ELR (cell line): ENCODE results near the gene STK4.
"Not testable (repeated sequence)": the region's sequence is repeated elsewhere in the genome, so short reads cannot be mapped to it uniquely, and the experiment has no call there.

Source experiments
- DNase-seq: peaks from one replicate; pipeline ENCODE4 v3.0.0-alpha.2; 2015; ENCODE audit warnings: low read depth

The STK4 gene

DNA sequence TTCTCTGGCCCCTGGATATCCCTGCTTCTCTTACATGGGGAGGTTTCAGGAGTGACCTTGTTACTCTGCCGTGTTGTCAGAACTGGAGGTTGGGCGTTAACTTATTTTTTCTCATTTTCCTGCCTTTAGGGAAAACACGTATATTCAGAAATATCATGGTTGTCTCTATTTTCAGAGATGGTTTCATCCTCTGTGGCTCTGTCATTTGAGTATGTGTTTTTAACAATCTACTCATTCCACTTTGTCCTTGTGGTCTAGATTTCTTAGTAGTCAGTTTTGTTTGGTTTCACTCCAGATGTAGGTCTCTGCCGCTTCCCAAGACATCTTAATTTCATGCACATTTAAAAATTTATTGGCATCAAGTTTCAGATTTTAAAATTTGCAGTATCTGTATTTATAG is 88.7 kb downstream of the STK4 start:
- no peak for DNase-seq

DNA sequence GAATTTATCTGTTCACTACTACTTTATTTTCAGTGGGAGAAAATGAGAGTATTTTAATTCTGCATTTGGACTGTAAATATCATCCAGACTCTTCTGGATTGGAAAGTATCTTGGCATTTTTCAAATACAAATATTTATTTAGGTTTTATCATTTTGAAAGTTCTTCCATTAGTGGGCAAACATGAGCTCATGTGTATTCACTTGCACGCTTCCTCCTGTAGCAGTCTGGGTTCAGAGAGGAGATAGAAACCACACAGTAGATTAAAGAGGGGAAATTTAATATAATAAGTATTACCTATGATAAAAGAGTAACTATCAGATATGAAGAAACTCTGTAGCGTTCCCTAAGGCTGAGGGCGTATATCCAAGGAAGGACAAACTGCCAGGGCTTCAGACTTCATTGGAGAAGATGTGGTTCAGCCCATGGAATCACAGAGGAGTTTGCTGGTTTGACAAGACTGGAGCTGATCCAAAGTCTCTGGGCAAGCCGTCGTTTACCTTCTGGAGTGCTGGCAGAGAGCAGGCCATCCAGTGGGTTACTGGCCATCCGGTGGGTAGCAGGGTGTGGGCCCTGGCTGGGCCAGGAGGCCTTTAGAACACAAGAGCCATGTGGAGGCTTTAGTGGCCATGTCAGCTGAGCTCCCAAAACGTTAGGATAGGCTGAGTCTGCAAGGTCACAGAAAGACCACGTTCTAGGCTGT is 90.3 kb downstream of the STK4 start:
- no peak for DNase-seq

GRCh38 chr20:45058168-45058850 is 92.0 kb downstream of the STK4 start:
- DNase-seq: no peak

- peak; percentile 94 for DNase-seq
Measured at GRCh38 chr20:45059022-45059728, 92.9 kb downstream of the STK4 start.

DNA sequence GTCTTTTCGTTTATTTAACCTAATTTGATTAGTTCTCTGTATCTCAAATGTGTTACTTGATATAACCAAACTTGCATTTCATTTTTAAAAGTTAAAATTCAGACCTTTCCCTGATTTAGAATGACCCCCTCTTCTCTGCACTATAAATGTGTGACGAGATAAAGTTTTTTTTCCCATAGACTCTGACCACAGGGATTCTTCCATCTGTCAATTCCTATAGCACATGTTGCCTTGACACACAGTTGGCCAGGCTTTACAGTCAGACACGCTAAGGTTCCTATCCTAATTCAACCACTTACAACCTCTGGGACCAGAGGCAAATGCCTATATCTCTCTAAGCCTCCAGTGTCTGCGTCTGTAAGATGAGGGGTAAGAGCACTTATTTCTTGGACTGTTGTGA is 94.0 kb downstream of the STK4 start:
- no peak for DNase-seq

- peak; percentile 99 for DNase-seq
Measured at GRCh38 chr20:45061244-45061643, 94.9 kb downstream of the STK4 start.

DNA sequence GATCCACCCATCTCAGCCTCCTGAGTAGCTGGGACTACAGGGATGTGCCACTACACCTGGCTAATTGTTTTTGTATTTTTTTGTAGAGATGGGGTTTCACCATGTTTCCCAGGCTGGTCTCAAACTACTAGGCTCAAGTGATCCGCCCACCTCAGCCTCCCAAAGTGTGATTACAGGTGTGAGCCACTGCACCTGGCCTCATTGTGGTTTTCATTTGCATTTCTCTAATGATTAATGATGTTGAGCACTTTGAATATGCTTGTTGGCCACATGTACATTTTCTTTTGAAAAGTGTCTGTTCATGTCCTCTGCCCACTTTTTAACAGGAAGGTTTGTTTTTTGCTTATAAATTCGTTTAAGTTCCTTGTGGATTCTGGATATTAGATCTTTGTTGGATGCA is 96.8 kb downstream of the STK4 start:
- not testable (repeated sequence) for DNase-seq

- no peak for DNase-seq
Measured at GRCh38 chr20:45064812-45065211, 98.5 kb downstream of the STK4 start.

GRCh38 chr20:45066372-45066771 is 100.1 kb downstream of the STK4 start:
- no peak for DNase-seq

DNA sequence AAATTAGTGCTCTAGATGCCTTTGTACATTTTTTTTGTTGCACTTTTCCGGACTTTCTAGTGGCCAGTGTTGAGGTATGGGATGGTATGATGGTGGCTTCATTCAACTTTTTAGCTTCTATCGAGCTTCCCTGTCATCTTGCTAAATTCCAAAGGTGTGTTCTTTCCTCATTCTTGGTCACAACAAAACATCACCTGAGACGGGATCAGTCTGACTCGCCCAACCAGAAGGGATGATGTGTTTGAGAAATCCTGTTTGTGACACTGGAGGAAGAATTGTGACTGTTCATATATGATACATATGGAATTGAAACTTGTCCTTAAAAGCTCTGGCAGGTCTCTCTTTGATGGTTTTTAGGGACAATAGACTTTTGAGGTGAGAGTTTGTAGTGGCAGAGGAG is 100.8 kb downstream of the STK4 start:
- DNase-seq: no peak

DNA sequence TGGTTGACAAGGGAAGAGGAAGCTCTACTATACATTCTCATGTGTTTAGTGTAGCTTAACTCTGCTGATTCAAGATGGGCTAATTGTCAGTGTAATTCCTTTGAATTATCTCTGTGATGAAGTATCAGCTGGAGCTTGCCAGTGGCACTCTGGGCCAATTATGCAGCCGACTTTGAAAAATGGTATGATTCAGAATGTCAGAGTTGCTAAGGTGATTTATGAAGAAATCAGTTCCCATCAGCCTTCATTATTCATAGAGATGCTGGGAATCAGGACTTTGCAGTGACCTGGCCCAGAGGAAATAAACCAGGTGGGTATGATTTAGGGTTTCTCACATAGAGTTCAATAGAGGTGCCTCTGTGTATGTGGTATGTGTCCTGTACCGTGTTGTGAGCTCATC is 101.2 kb downstream of the STK4 start:
- peak; percentile 43 for DNase-seq

DNA sequence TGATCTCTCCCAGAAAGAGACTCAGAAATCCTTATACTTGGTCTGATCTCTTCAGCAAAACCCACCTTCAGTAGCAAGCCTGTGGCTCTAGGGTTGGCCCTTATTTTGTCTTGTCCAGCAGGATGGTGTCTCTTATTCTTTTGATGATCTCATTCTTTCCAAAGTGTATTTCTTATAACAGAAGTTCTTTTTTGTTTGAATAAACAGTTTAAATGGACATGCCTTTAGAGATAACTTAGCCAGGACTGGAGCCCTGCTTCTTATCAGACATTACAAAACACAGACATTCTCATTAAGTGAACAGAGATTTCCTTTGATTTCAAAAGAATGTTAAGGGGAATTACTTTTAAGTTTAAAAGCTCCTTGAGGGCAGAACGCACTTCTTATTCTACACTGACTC is 102.9 kb downstream of the STK4 start:
- DNase-seq: no peak

- DNase-seq: peak; percentile 47
Measured at GRCh38 chr20:45070932-45071632, 104.8 kb downstream of the STK4 start.

GRCh38 chr20:45072066-45072465 is 105.8 kb downstream of the STK4 start:
- DNase-seq: no peak

DNA sequence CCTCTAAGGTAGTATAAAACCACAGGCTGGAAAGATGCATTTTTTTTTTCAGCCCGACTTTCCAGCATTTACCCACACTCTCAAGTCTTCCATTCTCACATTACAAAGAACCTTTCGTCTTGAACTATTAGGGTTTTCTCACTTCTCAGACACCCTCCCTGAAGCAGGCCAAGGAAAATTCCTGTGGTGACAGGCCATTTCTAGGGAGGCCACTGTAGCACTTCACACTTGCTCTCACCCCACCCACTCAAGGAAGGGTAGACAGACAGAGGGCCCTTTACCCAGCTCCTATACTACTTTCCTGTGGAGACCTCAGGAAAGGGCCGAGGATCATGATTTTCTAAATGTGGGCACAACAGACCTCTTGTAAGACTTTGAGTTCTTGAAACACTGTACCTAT is 106.9 kb downstream of the STK4 start:
- no peak for DNase-seq

DNA sequence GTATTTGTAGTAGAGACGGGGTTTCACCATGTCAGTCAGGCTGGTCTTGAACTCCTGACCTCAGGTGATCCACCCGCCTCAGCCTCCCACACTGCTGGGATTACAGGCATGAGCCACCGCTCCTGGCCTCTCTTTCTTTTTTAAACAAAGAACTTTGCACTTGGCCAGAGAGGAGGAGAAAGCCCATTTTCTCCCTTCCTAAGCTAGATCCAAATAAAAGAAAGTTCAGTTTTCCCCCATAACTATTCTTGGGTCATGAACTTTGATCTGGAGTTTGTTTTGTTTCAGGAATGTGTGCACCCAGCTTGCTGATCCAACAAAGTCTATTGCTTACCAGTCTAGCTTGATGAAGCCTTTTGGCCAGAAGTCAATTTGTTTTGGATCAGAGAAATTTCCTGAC is 111.2 kb downstream of the STK4 start:
- no peak for DNase-seq

DNA sequence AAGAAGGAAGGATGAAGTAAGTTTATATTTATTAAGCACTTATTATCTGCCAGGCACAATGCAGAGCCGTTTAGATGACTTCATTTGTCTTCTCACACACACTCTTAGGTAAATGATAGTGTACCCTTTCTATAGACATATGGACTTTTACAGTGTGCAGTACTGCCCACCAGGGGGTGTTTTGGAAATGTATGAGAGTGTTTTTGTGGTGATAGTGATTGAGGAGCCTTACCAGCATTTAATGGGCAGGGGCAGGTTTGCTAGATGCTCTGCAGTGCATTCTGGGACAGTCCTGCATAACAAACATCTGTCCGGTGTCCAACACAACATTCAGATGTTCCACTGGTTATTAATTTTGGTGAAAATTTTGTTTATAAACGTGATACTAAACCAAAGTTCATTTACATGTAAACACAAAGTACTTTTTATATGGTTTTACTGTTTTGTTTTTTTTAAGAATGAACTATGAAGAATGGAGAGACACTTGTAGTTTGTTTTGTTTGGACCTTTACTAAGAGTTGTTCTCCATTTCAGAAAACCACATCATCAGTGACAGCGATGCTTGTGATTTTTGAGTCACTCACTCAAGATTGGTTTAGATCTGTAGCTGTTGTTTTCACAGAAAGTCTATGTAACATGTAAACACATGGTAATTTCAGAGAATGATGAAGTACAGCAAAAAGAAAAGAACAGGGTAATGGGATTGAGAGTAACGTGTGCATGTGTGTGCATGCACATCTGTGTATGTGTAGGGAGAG is 114.7 kb downstream of the STK4 start:
- DNase-seq: peak; percentile 63

DNA sequence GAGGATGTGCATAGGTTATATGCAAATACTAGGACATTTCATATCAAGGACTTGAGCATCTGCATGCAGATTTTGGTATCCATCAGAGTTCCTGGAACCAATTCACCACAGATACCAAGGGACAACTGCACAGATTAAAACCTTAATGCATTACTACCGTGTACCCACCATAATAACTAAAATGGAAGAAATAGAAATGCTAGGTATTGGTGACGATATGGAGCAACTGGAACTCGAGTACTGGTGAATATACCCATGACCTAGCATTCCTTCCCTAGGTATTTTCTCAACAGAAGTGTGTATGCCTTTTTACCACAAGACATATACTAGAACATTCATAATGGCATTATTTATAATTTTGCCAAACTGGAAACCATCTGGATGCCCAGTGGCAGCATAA is 116.2 kb downstream of the STK4 start:
- no peak for DNase-seq

DNA sequence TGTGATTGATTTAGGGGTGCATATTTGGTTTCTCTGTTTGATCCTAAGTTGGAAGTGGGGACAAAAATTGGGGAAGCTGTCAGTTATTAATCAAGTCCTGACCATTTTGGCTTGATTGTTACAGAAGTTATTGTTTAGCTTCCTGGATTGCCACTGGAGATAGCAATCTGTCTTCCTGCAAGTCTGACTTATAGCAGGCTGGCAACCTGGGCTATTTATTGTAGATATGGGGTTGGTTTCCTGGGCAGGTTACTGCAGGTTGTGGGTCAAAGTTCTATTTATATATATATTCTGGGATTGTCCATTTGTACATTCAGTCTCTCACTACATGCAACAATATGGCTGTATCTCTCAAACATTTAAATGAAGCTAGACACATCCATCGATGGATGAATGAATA is 116.8 kb downstream of the STK4 start:
- DNase-seq: no peak

- DNase-seq: no peak
Measured at GRCh38 chr20:45085289-45085688, 119.0 kb downstream of the STK4 start.

- DNase-seq: no peak
Measured at GRCh38 chr20:45085867-45086266, 119.6 kb downstream of the STK4 start.
